ENCODE data around the gene ZNF296.

DNA sequence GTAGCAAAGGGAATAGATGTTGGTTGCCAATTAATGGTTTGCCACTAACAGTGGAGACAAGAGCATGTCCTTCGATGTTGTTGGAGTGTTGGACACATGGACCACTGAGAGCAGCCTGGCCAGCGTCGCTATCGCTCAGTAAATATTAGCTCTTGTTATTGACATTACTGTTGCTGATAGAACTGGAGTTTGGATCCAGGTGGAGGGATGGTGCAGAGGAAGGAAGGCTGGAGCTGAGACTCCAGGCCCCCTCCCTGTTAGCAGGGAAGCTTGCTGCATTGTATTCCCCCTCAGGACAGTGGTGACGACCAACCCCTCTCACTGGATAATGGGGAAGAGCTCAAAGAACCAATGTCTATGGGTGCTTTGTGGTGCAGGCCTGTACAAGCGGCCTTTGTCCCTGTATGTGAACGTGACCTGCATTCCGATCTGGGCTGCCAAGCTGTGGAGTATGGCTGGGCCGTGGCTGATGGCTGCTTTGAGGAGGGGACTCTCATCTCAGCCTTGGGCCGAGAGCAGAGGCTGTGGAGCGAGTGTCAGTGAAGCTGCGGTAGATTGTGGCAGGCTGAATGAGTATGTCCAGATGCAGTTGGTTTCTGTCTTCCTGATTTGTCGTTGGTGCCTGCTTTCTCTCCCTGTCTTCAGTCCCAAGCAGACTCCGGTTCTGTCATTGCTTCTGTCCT, 30.5 kb downstream of the ZNF296 start:
- TF ChIP-seq, protein P1, sequence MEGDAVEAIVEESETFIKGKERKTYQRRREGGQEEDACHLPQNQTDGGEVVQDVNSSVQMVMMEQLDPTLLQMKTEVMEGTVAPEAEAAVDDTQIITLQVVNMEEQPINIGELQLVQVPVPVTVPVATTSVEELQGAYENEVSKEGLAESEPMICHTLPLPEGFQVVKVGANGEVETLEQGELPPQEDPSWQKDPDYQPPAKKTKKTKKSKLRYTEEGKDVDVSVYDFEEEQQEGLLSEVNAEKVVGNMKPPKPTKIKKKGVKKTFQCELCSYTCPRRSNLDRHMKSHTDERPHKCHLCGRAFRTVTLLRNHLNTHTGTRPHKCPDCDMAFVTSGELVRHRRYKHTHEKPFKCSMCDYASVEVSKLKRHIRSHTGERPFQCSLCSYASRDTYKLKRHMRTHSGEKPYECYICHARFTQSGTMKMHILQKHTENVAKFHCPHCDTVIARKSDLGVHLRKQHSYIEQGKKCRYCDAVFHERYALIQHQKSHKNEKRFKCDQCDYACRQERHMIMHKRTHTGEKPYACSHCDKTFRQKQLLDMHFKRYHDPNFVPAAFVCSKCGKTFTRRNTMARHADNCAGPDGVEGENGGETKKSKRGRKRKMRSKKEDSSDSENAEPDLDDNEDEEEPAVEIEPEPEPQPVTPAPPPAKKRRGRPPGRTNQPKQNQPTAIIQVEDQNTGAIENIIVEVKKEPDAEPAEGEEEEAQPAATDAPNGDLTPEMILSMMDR (conservative IDR thresholded peaks at IDR 0.05) = no peak
- no peak for TF ChIP-seq EZH2 (IDR thresholded peaks at IDR 0.05; ENCODE audit: low read depth)

All from PC-9 (cell line).